Esophagus (tissue), 2 donors: Measurements from ENCODE around the gene MT1F. TPM values are rescaled to one million over a fixed set of nuclear protein-coding genes. Genes with fewer than 3 reads are reported as not detected.
A peak's percentile ranks its signal among the peaks of the same experiment; 100 is the strongest.
"Not testable (repeated sequence)": the region's sequence is repeated elsewhere in the genome, so short reads cannot be mapped to it uniquely, and the experiment has no call there.

ENCODE experiments used
- H3K27ac ChIP-seq, 2 donors: one replicate each; pipeline ENCODE4 v1.5.1; 2013; ENCODE audit warnings: low read depth in 2 of 2, mild to moderate bottlenecking in 2 of 2, inconsistent platforms in 1 of 2, low read length in 1 of 2, moderate library complexity in 1 of 2
- H3K27me3 ChIP-seq, 2 donors: one replicate each; pipeline ENCODE4 v1.6.1; 2013; ENCODE audit warnings: low read length in 2 of 2, control low read depth in 1 of 2, mild to moderate bottlenecking in 1 of 2; ENCODE audit not compliant: insufficient read depth in 2 of 2, control insufficient read depth in 1 of 2
- H3K36me3 ChIP-seq, 2 donors: one replicate each; pipeline ENCODE4 v1.6.1; 2013; ENCODE audit warnings: low read length in 1 of 2; ENCODE audit not compliant: control insufficient read depth in 2 of 2, insufficient read depth in 2 of 2
- H3K4me1 ChIP-seq, 2 donors: one replicate each; pipeline ENCODE4 v1.6.1; 2013; ENCODE audit warnings: low read length in 1 of 2; ENCODE audit not compliant: control insufficient read depth in 2 of 2, insufficient read depth in 2 of 2
- H3K4me3 ChIP-seq, 2 donors: one replicate each; pipeline ENCODE4 v1.5.1; 2013; ENCODE audit warnings: low read length in 2 of 2, mild to moderate bottlenecking in 2 of 2, low read depth in 1 of 2, moderate library complexity in 1 of 2
- H3K9me3 ChIP-seq, 2 donors: one replicate each; pipeline ENCODE4 v1.6.1; 2013; ENCODE audit warnings: mild to moderate bottlenecking in 2 of 2, low read depth in 1 of 2, low read length in 1 of 2, moderate library complexity in 1 of 2; ENCODE audit not compliant: control insufficient read depth in 2 of 2, insufficient read depth in 1 of 2
- WGBS, 2 donors: extraction: QIAGEN DNeasy Blood & Tissue Kit; methylation state at CpG; one replicate each; pipeline ENCODE4 v1.1.7; 2013; 5-methylcytosine and 5-hydroxymethylcytosine counted together
- polyA plus RNA-seq, 2 donors: library from polyadenylated mRNA; stranded (reverse); fragments of 200-250 nt; gene quantifications; one replicate each; pipeline ENCODE4 v1.2.3, GENCODE V29; 2013
- donor health status: healthy with polysubstance abuse.
- donor health status: Bipolar disorder and iron deficiency.

MT1F gene
- polyA plus RNA-seq, 2 donors = 11.0 to 11.2 TPM

DNA sequence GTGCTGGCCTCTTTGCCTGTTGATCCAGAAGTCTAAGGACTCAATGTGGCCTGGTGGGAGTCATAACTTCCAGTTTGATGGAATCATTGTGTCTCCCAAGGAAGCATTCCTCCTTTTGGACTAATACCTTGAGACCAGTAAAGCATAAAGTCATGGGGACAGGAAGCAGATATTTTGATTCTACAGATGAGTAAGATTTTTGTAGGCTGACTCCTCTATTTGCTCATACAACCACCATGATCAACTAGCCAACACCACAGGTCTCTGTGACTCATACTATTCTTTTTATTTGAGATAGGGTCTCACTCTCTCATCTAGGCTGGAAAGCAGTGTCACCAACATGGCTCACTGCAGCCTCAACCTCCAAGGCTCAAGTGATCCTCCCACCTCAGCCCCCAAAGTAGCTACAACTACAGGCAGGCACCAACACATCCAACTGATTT, 43.2 kb upstream of the MT1F start:
- peaks cover 0 to 16% of the 10 kb centered on the region in 2 donors for H3K4me1 ChIP-seq
- H3K4me3 ChIP-seq = no peak overlapping the region
- no peaks in the 10 kb centered on the region for H3K9me3 ChIP-seq
- no peak overlapping the region for H3K27ac ChIP-seq
- no peaks in the 10 kb centered on the region for H3K27me3 ChIP-seq
- H3K36me3 ChIP-seq = no peaks in the 10 kb centered on the region

- WGBS, 2 donors = 71 to 73% methylated on average over 3 of the region's 3 CpGs
- H3K4me3 ChIP-seq = no peak overlapping the region
- no peaks in the 10 kb centered on the region for H3K27me3 ChIP-seq
Measured at GRCh38 chr16:56615353-56615752, 42.4 kb upstream of the MT1F start.

DNA sequence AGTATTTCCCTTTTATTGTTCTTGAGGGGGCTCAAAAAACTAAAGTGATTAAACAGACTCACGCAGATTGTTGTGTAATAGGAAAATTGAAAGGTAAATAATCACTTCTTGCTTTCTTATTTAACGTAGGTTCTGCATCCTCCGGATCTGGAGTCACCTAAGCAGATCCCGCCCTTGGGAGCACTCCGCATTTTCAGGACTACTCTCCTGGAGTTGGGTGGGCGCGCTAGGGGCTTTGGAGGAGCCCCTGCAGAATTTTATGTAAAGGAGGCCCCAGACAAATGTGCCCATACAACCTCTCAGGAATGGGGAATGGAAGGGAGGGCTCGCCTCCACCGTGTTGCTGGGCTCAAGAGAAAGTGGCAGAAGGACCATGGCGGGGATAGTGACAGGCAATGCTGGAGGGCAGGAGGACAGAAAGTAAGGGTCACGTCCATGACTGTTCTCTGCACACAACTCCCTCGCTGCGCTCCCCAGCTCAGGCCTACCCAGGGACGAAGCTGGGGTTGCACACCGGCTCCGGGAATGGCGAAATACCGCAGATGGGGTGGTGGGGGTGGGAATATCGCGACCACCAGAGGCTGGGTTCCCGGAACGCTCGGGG, 41.0 kb upstream of the MT1F start:
- Histone ChIP-seq H3K27me3 (no peaks in the 10 kb centered on the region), H3K4me1 (peaks cover 0 to 3% of the 10 kb centered on the region in 2 donors), H3K27ac (peak overlapping the region in 1 of 2 donors; percentile 6), H3K36me3 (no peaks in the 10 kb centered on the region), H3K9me3 (no peaks in the 10 kb centered on the region), H3K4me3 (peak overlapping the region; percentile 23)
- WGBS, 2 donors = 55 to 60% methylated on average over 23 of the region's 23 CpGs

More at GRCh38 chr16:56615353-56615752, 42.4 kb upstream of the MT1F start:
- Histone ChIP-seq H3K36me3 (no peaks in the 10 kb centered on the region), H3K4me1 (peaks cover 0 to 12% of the 10 kb centered on the region in 2 donors), H3K9me3 (no peaks in the 10 kb centered on the region), H3K27ac (no peak overlapping the region)

- peak overlapping the region; percentile 23 for H3K4me3 ChIP-seq
Measured at GRCh38 chr16:56617212-56618085, 40.3 kb upstream of the MT1F start.

DNA sequence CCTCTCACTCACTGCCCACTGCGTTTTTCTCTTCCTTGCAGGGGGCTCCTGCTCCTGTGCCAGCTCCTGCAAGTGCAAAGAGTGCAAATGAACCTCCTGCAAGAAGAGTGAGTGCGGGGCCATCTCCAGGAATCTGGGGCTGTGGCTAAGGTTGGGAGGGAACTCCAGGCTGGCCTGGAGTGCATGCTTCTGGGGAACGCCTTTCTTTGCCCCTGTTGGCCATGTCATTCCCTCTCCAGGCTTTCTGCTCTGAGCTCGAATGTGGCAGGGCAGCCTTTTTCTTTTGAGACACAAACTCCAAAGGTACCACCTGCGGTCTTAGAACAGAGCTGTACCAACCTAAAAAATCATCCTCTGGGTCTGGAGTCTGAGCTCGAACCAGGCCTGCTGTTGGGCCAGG, 39.6 kb upstream of the MT1F start:
- no peak overlapping the region for H3K27ac ChIP-seq
- no peaks in the 10 kb centered on the region for H3K9me3 ChIP-seq

More at GRCh38 chr16:56617212-56618085, 40.3 kb upstream of the MT1F start:
- Histone ChIP-seq H3K36me3 (no peaks in the 10 kb centered on the region), H3K9me3 (no peaks in the 10 kb centered on the region), H3K27ac (peak overlapping the region; percentile 8 to 61), H3K27me3 (no peaks in the 10 kb centered on the region), H3K4me1 (peaks cover 0 to 3% of the 10 kb centered on the region in 2 donors)
- 4 to 6% methylated on average over 28 to 41 of the region's 41 CpGs for WGBS, 2 donors

DNA sequence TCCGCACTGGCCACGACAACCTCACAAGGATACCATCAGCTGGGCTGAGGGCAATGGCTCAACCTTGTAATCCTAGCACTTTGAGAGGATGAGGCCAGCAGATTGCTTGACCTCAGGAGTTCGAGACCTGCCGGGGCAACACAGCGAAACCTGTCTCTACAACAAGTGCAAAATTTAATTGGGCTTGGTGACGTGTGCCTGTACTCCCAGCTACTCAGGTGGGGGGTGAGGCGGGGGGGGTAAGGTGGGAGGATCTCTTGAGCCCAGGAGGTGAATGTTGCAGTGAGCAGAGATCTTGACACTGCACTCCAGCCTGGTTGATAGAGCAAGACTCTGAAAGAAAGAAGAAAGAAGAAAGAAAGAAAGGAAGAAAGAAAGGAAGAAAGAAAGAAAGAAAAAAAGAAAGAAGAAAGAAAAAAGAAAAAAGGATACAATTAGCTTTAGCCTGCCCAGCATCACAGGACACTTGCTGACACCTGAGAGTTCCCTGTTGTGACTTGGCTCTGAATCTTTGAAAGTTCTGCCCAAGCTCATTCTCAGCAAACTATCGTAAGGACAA, 37.3 kb upstream of the MT1F start:
- WGBS, 2 donors = 82 to 84% methylated on average over 8 of the region's 8 CpGs
- H3K36me3 ChIP-seq = no peaks in the 10 kb centered on the region
- H3K4me3 ChIP-seq = no peak overlapping the region
- H3K27ac ChIP-seq = no peak overlapping the region
- peaks cover 0 to 3% of the 10 kb centered on the region in 2 donors for H3K4me1 ChIP-seq
- H3K27me3 ChIP-seq = no peaks in the 10 kb centered on the region
- no peaks in the 10 kb centered on the region for H3K9me3 ChIP-seq

More for the DNA sequence above, 39.6 kb upstream of the MT1F start:
- 83 to 87% methylated on average over 6 of the region's 6 CpGs for WGBS, 2 donors
- Histone ChIP-seq H3K4me1 (peaks cover 0 to 3% of the 10 kb centered on the region in 2 donors), H3K4me3 (no peak overlapping the region), H3K27me3 (no peaks in the 10 kb centered on the region), H3K36me3 (no peaks in the 10 kb centered on the region)

DNA sequence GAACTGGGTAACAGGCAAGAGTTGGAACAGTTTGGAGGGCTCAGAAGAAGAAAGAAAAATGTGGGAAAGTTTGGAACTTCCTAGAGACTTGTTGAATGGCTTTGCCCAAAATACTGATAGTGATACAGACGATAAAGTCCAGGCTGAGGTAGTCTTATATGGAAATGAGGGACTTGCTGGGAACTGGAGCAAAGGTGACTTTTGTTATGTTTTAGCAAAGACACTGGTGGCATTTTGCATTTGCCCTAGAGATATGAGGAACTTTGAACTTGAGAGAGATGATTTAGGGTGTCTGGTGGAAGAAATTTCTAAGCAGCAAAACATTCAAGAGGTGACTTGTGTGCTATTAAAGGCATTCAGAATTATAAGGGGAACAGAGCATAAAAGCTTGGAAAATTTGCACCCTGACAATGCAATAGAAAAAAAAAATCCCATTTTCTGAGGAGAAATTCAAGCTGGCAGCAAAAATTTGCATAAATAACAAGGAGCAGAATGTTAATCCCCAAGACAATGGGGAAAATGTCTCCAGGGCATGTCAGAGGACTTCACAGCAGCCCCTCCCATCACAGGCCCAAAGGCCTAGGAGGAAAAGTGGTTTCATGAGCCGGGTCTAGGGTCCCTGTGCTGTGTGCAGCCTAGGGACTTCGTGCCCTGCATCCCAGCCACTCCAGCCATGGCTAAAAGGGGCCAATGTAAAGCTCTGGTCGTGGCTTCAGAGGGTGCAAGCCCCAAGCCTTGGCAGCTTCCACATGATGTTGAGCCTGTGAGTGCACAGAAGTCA, 35.9 kb upstream of the MT1F start:
- H3K36me3 ChIP-seq, H3K27me3 ChIP-seq, H3K27ac ChIP-seq, H3K4me3 ChIP-seq, H3K9me3 ChIP-seq, H3K4me1 ChIP-seq: not testable (repeated sequence)
- 76 to 85% methylated on average over 4 of the region's 4 CpGs for WGBS, 2 donors

DNA sequence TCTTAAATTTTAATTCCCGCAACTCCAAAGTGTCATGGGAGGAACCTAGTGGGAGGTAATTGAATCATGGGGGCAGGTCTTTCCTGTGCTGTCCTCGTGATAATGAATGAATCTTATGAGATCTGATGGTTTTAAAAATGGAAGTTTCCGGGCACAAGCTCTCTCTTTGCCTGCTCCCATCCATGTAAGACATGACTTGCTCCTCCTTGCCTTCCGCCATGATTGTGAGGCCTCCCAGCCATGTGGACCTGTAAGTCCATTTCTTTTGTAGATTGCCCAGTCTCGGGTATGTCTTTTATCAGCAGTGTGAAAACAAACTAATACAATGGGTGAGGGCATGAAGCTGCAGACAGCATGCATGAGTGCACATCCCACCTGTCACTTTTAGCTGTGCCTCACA, 34.6 kb upstream of the MT1F start:
- H3K4me1 ChIP-seq, H3K36me3 ChIP-seq, H3K27me3 ChIP-seq, H3K27ac ChIP-seq, H3K4me3 ChIP-seq, H3K9me3 ChIP-seq: not testable (repeated sequence)
- 93 to 95% methylated on average over 5 of the region's 5 CpGs for WGBS, 2 donors

DNA sequence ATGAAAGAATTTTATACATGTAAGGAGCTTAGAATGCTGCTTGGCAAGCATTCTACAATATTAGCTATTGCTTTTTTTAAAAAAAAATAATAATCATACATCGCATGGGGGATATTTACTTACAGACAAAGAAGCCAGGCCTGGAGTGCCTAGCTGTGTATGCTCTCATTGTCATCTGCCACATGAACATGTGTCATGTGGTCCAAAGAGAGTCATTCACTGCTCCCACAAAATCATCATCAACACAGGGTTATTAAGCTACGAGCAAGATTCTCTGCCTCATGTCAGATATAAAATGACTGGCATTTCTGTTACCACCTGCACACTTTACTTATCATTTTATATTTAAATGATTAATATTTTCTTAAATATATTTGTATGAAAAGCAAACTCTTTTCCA, 34.1 kb upstream of the MT1F start:
- H3K36me3 ChIP-seq = no peaks in the 10 kb centered on the region
- H3K4me1 ChIP-seq = no peaks in the 10 kb centered on the region
- WGBS, 2 donors = 93 to 97% methylated on average over 2 of the region's 2 CpGs
- H3K9me3 ChIP-seq = no peaks in the 10 kb centered on the region
- H3K27ac ChIP-seq = no peak overlapping the region
- no peaks in the 10 kb centered on the region for H3K27me3 ChIP-seq
- no peak overlapping the region for H3K4me3 ChIP-seq
